ENCODE data around the gene RAD23A.

DNA sequence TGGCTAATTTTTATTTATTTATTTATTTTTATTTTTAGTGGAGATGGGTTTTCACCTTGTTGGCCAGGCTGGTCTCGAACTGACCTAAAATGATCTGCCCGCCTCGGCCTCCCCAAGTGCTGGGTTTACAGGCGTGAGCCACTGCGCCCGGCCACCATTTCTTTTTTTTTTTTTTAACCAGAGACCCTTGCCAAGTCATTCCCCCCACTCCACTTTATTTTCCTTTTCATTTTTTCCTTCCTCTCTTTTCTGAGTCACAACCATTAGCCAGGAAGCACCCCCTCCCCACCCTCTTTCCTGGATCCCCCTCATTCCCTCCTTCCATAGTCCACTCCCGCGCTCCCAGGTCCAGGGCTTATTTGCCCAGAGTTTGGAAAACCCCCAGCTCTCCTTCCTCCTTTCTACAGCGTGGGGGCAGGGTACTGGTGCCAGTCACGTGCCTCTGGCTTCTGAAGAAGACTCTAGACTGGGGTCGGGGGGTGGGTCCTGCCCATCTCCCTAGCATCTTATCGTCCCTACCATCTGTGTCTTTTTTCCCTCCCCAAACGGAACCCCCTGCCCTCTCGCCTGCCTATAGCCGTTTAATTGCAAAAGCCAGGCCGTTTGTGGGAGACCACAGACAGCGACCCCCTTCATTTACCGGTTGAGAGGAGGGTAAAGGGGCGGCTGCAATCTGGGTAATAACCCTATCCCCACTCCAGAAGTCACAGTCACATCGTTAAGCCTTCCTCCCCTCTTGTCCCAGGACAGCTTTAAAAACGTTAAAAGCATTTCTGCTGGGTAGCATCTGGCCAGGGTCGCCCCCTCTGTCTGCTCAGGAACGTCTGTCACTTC, 8.4 kb upstream of the RAD23A start:
- TF ChIP-seq, protein P1, sequence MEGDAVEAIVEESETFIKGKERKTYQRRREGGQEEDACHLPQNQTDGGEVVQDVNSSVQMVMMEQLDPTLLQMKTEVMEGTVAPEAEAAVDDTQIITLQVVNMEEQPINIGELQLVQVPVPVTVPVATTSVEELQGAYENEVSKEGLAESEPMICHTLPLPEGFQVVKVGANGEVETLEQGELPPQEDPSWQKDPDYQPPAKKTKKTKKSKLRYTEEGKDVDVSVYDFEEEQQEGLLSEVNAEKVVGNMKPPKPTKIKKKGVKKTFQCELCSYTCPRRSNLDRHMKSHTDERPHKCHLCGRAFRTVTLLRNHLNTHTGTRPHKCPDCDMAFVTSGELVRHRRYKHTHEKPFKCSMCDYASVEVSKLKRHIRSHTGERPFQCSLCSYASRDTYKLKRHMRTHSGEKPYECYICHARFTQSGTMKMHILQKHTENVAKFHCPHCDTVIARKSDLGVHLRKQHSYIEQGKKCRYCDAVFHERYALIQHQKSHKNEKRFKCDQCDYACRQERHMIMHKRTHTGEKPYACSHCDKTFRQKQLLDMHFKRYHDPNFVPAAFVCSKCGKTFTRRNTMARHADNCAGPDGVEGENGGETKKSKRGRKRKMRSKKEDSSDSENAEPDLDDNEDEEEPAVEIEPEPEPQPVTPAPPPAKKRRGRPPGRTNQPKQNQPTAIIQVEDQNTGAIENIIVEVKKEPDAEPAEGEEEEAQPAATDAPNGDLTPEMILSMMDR (IDR thresholded peaks at IDR 0.05), result no peak
- TF ChIP-seq EP300 (IDR thresholded peaks at IDR 0.05) (no peak), POLR2A (IDR thresholded peaks at IDR 0.05) (no peak), POLR2AphosphoS5 (IDR thresholded peaks at IDR 0.05) (no peak)
